Activated naive CD8-positive, alpha-beta T cell treated with anti-CD3 and anti-CD28 coated beads, Interleukin-2, amount 10 ng/mL, durations not matched to agents 7 days and 5 days (primary cell): ENCODE measurements around the gene PHPT1. TPM values are rescaled to one million over a fixed set of nuclear protein-coding genes. Genes with fewer than 3 reads are reported as not detected.
"Not testable (repeated sequence)": the region's sequence is repeated elsewhere in the genome, so short reads cannot be mapped to it uniquely, and the experiment has no call there.

Experiments
- ATAC-seq: fragments of 150-1000 bp; cut with Tn5 transposase; one replicate; pipeline ENCODE4 v1.10.0; 2021; ENCODE audit warnings: low read depth, moderate library complexity
- POLR2A ChIA-PET: fragments of 350-600 bp; sonication (Branson Sonifier 250); formaldehyde crosslinking; loops from one replicate; lab custom pipeline; 2021; ENCODE audit warnings: antibody characterized with exemption; lab: Charles Lee
- DNase-seq: peaks from one replicate; pipeline ENCODE4 v3.0.0; 2021
- H3K27ac Mint-ChIP-seq: one replicate; pipeline ENCODE4 v1.8.0; 2022; ENCODE audit warnings: mild to moderate bottlenecking, mixed read lengths
- H3K27me3 Mint-ChIP-seq: one replicate; pipeline ENCODE4 v1.8.0; 2022; ENCODE audit warnings: mild to moderate bottlenecking, moderate library complexity, mixed read lengths
- H3K36me3 Mint-ChIP-seq: one replicate; pipeline ENCODE4 v1.8.0; 2021; ENCODE audit warnings: mild to moderate bottlenecking, mixed read lengths
- H3K4me1 Mint-ChIP-seq: one replicate; pipeline ENCODE4 v1.8.0; 2021; ENCODE audit warnings: mixed read lengths
- H3K4me3 Mint-ChIP-seq: one replicate; pipeline ENCODE4 v1.8.0; 2022; ENCODE audit warnings: mild to moderate bottlenecking, moderate library complexity, mixed read lengths
- H3K9me3 Mint-ChIP-seq: one replicate; pipeline ENCODE4 v1.8.0; 2021; ENCODE audit warnings: mixed read lengths
- total RNA-seq, 2 experiments: library from RNA; stranded (reverse); gene quantifications; one replicate each; pipeline ENCODE4 v1.2.3, GENCODE V29; 2021

The PHPT1 gene
- total RNA-seq, 2 experiments from 2014 or later, result 80.5 to 89.0 TPM

- H3K27me3 Mint-ChIP-seq, result no peaks in the 10 kb centered on the region
- ATAC-seq, result no peak
Measured at GRCh38 chr9:136826703-136827582, 22.3 kb upstream of the PHPT1 start.

GRCh38 chr9:136827794-136828473 is 21.3 kb upstream of the PHPT1 start:
- H3K27ac Mint-ChIP-seq, result no peak overlapping the region
- H3K27me3 Mint-ChIP-seq, result no peaks in the 10 kb centered on the region
- no peaks in the 10 kb centered on the region for H3K4me1 Mint-ChIP-seq
- H3K36me3 Mint-ChIP-seq, result no peaks in the 10 kb centered on the region
- H3K9me3 Mint-ChIP-seq, result no peaks in the 10 kb centered on the region
- DNase-seq, result no peak
- H3K4me3 Mint-ChIP-seq, result no peak overlapping the region
- POLR2A ChIA-PET, result no interaction called here
- ATAC-seq, result no peak

More at GRCh38 chr9:136826703-136827582, 22.3 kb upstream of the PHPT1 start:
- Mint-ChIP-seq H3K9me3 (no peaks in the 10 kb centered on the region), H3K4me3 (no peak overlapping the region), H3K4me1 (no peaks in the 10 kb centered on the region), H3K27ac (no peak overlapping the region), H3K36me3 (no peaks in the 10 kb centered on the region)
- POLR2A ChIA-PET, result no interaction called here
- DNase-seq, result no peak

- no peak overlapping the region for H3K27ac Mint-ChIP-seq
- POLR2A ChIA-PET, result no interaction called here
- no peaks in the 10 kb centered on the region for H3K36me3 Mint-ChIP-seq
- DNase-seq, result no peak
- H3K27me3 Mint-ChIP-seq, result no peaks in the 10 kb centered on the region
- H3K4me1 Mint-ChIP-seq, result no peaks in the 10 kb centered on the region
- no peaks in the 10 kb centered on the region for H3K9me3 Mint-ChIP-seq
- no peak for ATAC-seq
- H3K4me3 Mint-ChIP-seq, result no peak overlapping the region
Measured at GRCh38 chr9:136828474-136829140, 20.6 kb upstream of the PHPT1 start.

- ATAC-seq, result no peak
- no peaks in the 10 kb centered on the region for H3K4me1 Mint-ChIP-seq
- no peak overlapping the region for H3K4me3 Mint-ChIP-seq
- no peaks in the 10 kb centered on the region for H3K36me3 Mint-ChIP-seq
- POLR2A ChIA-PET, result no interaction called here
- no peak for DNase-seq
- H3K27me3 Mint-ChIP-seq, result no peaks in the 10 kb centered on the region
- no peak overlapping the region for H3K27ac Mint-ChIP-seq
- H3K9me3 Mint-ChIP-seq, result no peaks in the 10 kb centered on the region
Measured at GRCh38 chr9:136829412-136829811, 19.8 kb upstream of the PHPT1 start.

GRCh38 chr9:136829981-136830885 is 19.0 kb upstream of the PHPT1 start:
- DNase-seq (no peak), ATAC-seq (no peak)
- no peaks in the 10 kb centered on the region for H3K4me1 Mint-ChIP-seq
- H3K9me3 Mint-ChIP-seq, result no peaks in the 10 kb centered on the region
- no peak overlapping the region for H3K27ac Mint-ChIP-seq
- POLR2A ChIA-PET, result no interaction called here
- H3K4me3 Mint-ChIP-seq, result no peak overlapping the region
- H3K27me3 Mint-ChIP-seq, result no peaks in the 10 kb centered on the region
- H3K36me3 Mint-ChIP-seq, result no peaks in the 10 kb centered on the region

GRCh38 chr9:136831002-136831719 is 18.0 kb upstream of the PHPT1 start:
- Mint-ChIP-seq H3K9me3 (no peaks in the 10 kb centered on the region), H3K27me3 (no peaks in the 10 kb centered on the region), H3K4me3 (no peak overlapping the region), H3K36me3 (no peaks in the 10 kb centered on the region), H3K4me1 (no peaks in the 10 kb centered on the region), H3K27ac (no peak overlapping the region)
- no peak for DNase-seq
- POLR2A ChIA-PET, result interaction anchor here (0.6 kb wide), 1 partner anchor 14 kb away, joined by 3 read pairs; no protein-coding TSS in a partner anchor
- no peak for ATAC-seq

- DNase-seq, result no peak
- Mint-ChIP-seq H3K9me3 (no peaks in the 10 kb centered on the region), H3K27ac (no peak overlapping the region), H3K36me3 (no peaks in the 10 kb centered on the region), H3K4me1 (no peaks in the 10 kb centered on the region), H3K27me3 (no peaks in the 10 kb centered on the region), H3K4me3 (no peak overlapping the region)
- POLR2A ChIA-PET, result interaction anchor here (0.6 kb wide), 1 partner anchor 14 kb away, joined by 3 read pairs; no protein-coding TSS in a partner anchor
- ATAC-seq, result no peak
Measured at GRCh38 chr9:136831720-136832104, 17.5 kb upstream of the PHPT1 start.

GRCh38 chr9:136832581-136832980 is 16.6 kb upstream of the PHPT1 start:
- H3K36me3 Mint-ChIP-seq, result no peaks in the 10 kb centered on the region
- POLR2A ChIA-PET, result no interaction called here
- H3K4me1 Mint-ChIP-seq, result no peaks in the 10 kb centered on the region
- H3K9me3 Mint-ChIP-seq, result no peaks in the 10 kb centered on the region
- H3K27ac Mint-ChIP-seq, result no peak overlapping the region
- H3K4me3 Mint-ChIP-seq, result no peak overlapping the region
- no peaks in the 10 kb centered on the region for H3K27me3 Mint-ChIP-seq
- no peak for DNase-seq
- ATAC-seq, result no peak

GRCh38 chr9:136833381-136834048 is 15.7 kb upstream of the PHPT1 start:
- POLR2A ChIA-PET, H3K27ac Mint-ChIP-seq, H3K4me3 Mint-ChIP-seq: not testable (repeated sequence)

GRCh38 chr9:136835162-136835931 is 13.9 kb upstream of the PHPT1 start:
- Mint-ChIP-seq H3K27me3 (no peaks in the 10 kb centered on the region), H3K36me3 (peaks cover 2% of the 10 kb centered on the region), H3K27ac (no peak overlapping the region), H3K4me1 (no peaks in the 10 kb centered on the region), H3K4me3 (no peak overlapping the region), H3K9me3 (no peaks in the 10 kb centered on the region)
- POLR2A ChIA-PET, result interaction anchor here (0.5 to 0.8 kb wide), 2 partner anchors 129 to 147 kb away, joined by 4 to 6 read pairs; no protein-coding TSS in a partner anchor
- DNase-seq, result no peak
- peak; percentile 16 for ATAC-seq

More at GRCh38 chr9:136833381-136834048, 15.7 kb upstream of the PHPT1 start:
- ATAC-seq, H3K4me1 Mint-ChIP-seq, H3K9me3 Mint-ChIP-seq, H3K27me3 Mint-ChIP-seq, H3K36me3 Mint-ChIP-seq, DNase-seq: not testable (repeated sequence)
